Muscle layer of colon (tissue), 2 donors: ENCODE data around the gene HOXA11.

Experiments
- H3K27ac ChIP-seq: one replicate; pipeline ENCODE4 v1.7.0; 2013; ENCODE audit warnings: low read depth, mild to moderate bottlenecking, low read length, moderate library complexity
- H3K27me3 ChIP-seq, 2 donors: one replicate each; pipeline ENCODE4 v1.7.0; 2013; ENCODE audit warnings: low read length in 2 of 2, mild to moderate bottlenecking in 2 of 2; ENCODE audit not compliant: insufficient read depth in 2 of 2, control insufficient read depth in 1 of 2
- H3K36me3 ChIP-seq: one replicate; pipeline ENCODE4 v1.7.0; 2013; ENCODE audit warnings: mild to moderate bottlenecking, low read length; ENCODE audit not compliant: insufficient read depth
- H3K4me1 ChIP-seq: one replicate; pipeline ENCODE4 v1.7.0; 2013; ENCODE audit warnings: mild to moderate bottlenecking, low read length; ENCODE audit not compliant: insufficient read depth
- H3K4me3 ChIP-seq, 2 donors: one replicate each; pipeline ENCODE4 v1.7.0; 2013; ENCODE audit warnings: low read length in 2 of 2, low read depth in 1 of 2, mild to moderate bottlenecking in 1 of 2, moderate library complexity in 1 of 2
- H3K9ac ChIP-seq: one replicate; pipeline ENCODE4 v1.7.0; 2013; ENCODE audit warnings: low read length
- H3K9me3 ChIP-seq: one replicate; pipeline ENCODE4 v1.7.0; 2013; ENCODE audit warnings: mild to moderate bottlenecking, low read length
- donor health status: abdominal sarcoma.
- donor health status: Adenocarcinoma of cecum.

HOXA11 gene

DNA sequence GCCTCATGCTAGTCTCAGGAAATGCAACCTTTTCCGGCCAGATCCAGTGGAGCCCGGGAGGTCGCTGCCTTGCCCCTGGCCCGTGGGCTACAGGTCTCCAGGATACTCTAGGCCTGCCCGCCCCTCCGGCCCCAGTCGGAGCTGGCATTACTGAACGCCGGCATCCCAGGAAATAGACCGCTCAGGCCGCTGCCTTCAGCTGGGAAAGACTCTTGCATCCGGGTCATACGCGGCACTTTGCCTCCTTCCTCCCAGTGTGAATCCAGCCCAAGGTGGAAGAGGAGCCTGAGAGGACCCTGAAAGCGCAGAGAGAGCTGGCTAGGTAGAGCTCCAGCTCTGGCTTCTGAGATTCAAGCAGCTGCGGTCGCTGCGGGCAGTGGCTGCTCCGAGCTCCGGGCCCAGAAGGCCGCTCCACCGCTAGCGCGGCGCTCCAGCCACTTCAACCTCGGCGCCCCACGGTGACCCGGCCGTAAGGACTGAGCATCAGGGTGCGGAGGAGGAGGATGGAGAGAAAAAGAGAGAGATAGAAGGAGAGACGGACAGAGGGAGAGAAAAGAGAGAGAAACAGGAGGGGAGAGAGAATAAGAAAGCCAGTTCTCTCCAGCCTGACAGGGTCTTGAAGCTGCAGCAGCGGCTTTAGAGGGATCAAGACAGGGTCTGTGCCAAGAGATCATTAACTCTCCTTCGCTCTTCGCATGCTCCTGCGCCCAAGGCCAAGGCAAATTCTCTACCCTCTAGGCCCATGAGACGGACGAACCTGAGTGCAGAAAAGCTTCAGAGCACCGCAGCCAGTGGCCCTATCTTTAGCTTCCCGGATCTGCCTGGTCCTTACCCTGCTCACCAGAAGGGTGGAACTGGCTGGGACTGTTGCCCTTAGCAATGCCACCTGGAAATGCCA lies 9.2 kb downstream of the HOXA11 start:
- Histone ChIP-seq H3K4me1 (peaks cover 21% of the 10 kb centered on the region), H3K27ac (peak overlapping the region; percentile 93), H3K4me3 (peak overlapping the region; percentile 67 to 74), H3K9ac (peak overlapping the region; percentile 59), H3K9me3 (no peaks in the 10 kb centered on the region), H3K36me3 (peaks cover 7% of the 10 kb centered on the region), H3K27me3 (peaks cover 0 to 5% of the 10 kb centered on the region in 2 donors)

DNA sequence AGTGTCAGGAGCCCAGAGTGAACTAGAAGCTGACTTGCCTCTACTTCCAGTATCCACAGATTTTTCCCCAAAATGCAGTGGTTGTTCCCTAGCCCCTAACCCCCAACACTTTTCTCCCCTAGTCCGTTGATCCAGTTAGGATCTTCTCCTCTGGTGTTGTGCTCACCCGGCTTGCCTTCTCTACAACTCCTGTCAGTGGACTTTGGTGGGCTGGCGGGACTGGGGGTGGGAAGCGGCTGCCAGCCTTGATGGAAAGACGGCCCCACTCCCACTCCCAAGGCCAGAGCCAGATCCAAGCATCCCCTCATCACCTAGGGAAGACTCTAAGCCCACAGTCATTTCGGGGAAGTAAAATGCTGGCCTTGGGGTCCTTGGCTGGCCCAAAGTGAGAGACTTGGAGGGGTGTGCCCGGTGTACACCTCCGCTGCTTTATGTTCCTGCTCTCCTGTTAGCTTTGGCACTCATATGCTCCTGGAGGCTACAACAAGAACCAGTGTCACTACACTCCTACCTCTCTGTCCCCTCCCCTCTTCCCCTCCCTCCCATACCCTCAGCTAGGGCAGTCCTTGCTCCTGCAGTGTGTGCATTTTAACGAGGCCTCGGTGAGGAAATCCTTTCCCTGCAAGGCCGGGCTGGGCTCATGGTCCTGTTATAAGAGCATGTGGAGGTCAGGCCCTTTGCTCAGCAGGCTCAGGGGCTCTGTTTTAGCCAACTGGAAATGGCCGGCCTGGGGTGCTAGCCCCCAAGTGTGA lies 10.0 kb downstream of the HOXA11 start:
- H3K4me3 ChIP-seq = peak overlapping the region; percentile 67 to 74
- H3K27me3 ChIP-seq = peaks cover 0 to 5% of the 10 kb centered on the region in 2 donors
- H3K9me3 ChIP-seq = no peaks in the 10 kb centered on the region
- peak overlapping the region; percentile 59 for H3K9ac ChIP-seq
- peak overlapping the region; percentile 93 for H3K27ac ChIP-seq
- H3K36me3 ChIP-seq = peaks cover 7% of the 10 kb centered on the region
- peaks cover 13% of the 10 kb centered on the region for H3K4me1 ChIP-seq

DNA sequence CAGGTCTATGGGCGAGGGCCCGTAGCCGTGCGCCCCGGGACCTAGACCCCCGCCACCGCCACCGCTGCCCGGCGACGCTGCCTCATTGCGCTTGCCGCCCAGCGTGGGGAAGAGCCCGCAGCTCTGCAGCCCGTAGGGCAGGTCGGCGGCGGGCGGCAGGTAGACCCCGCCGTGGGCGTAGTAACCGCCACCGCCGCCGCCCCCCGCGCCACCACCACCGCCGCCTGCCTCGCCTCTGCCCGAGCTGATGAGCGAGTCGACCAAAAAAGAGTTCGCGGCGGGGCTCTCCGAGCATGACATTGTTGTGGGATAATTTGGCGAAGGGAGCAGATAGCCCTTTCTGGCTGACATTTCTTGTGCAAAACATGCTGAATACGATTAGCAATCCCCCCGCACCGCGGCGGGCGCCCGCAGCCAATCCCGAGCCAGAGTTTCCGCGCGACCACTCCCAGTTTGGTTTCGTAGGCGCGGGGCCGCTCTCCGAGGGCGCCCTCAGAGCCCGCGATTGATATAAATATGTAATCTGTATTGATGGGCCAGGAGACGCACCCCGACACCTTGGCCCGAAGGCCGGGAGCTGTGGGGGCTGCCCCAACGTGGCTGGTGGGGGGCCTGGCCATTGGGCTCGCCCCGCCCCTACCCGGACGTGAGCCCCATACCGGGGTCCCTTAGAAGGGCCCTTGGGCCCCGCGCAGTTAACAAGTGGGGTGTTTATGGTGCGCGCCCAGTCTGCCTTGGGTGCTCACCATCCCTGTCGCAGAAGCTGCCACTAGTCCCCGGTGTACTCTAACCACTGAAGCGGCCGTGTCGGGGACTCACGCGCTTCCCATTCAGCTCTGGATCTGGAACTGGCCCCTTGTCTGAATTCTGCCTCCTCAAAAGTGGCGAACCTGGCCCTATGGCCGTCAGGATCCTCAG lies 10.8 kb downstream of the HOXA11 start, which contains the start of gene HOXA10:
TSS of gene HOXA10 (minus strand) at position 365 of the 918 bp plus-strand sequence. CDS start at position 351, 14 bp downstream.
- H3K36me3 ChIP-seq = peaks cover 7% of the 10 kb centered on the region
- peak within 1 kb of the TSS; percentile 89 for H3K9ac ChIP-seq
- H3K4me1 ChIP-seq = peaks cover 12% of the 10 kb centered on the region
- peak within 1 kb of the TSS; percentile 93 for H3K27ac ChIP-seq
- H3K4me3 ChIP-seq = peak within 1 kb of the TSS; percentile 67 to 74
- peaks cover 0 to 5% of the 10 kb centered on the region in 2 donors for H3K27me3 ChIP-seq
- H3K9me3 ChIP-seq = no peaks in the 10 kb centered on the region

DNA sequence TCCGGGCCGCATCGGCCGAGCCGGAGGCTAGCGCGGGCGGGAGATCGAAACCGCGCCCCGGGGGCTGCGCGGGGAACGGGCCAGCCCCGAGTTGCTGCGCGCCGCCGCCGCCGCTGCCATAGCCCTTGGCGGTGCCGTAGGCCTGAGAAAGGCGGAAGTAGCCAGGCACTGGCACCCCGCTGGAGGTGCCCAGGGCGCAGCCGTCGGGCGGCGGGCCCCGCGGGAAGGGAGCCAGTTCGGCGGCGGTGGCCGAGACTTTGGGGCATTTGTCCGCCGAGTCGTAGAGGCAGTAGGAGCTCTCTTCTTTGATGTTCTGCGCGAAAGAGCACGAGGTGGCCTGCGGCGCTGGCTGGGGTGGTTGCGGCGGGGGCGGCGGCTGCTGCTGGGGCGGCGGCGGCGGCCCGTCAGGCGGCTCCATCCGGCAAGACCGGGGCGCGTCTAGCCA lies 11.5 kb downstream of the HOXA11 start:
- Histone ChIP-seq H3K4me3 (peak overlapping the region; percentile 67 to 74), H3K9me3 (no peaks in the 10 kb centered on the region), H3K27me3 (peaks cover 0 to 5% of the 10 kb centered on the region in 2 donors), H3K27ac (peak overlapping the region; percentile 93), H3K36me3 (peaks cover 7% of the 10 kb centered on the region), H3K9ac (peak overlapping the region; percentile 89), H3K4me1 (peaks cover 12% of the 10 kb centered on the region)

DNA sequence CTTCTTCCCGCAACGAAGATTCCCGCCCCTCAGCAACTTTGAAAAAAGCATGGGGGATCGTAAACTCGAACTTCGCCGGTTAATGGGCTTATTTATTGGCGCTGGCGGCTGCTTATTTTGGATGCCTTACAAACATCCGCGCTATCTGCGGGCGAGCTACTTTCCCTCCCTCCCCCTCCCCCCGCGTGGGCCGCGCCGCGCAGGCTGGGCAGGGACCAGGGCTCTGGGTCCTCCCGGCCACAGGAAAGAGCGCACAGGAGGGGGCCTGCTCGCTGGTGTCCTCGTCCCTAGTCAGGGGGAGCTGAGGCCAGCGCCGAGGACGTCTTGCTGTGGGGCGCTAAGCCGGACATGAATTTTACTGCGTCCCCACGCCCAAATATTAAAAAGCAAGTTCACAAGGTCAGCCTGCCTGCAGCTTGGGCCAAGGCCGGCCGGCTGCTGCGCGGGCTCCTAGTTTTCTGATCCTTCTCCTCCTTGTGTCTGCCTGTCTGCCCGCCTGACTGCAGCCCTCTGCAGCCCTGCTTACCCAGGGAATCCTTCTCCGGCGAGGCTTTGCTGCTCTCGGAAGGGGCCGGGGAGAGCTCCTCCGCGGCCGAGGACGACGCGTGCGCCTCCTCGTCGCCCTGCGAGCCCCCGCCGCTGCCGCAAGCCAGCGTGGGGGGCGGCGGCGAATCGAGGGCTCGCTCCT lies 12.1 kb downstream of the HOXA11 start:
- H3K4me3 ChIP-seq = peak overlapping the region; percentile 67 to 74
- H3K9ac ChIP-seq = peak overlapping the region; percentile 89
- H3K9me3 ChIP-seq = no peaks in the 10 kb centered on the region
- peaks cover 12% of the 10 kb centered on the region for H3K4me1 ChIP-seq
- H3K36me3 ChIP-seq = peaks cover 7% of the 10 kb centered on the region
- peaks cover 0 to 5% of the 10 kb centered on the region in 2 donors for H3K27me3 ChIP-seq
- H3K27ac ChIP-seq = peak overlapping the region; percentile 93

DNA sequence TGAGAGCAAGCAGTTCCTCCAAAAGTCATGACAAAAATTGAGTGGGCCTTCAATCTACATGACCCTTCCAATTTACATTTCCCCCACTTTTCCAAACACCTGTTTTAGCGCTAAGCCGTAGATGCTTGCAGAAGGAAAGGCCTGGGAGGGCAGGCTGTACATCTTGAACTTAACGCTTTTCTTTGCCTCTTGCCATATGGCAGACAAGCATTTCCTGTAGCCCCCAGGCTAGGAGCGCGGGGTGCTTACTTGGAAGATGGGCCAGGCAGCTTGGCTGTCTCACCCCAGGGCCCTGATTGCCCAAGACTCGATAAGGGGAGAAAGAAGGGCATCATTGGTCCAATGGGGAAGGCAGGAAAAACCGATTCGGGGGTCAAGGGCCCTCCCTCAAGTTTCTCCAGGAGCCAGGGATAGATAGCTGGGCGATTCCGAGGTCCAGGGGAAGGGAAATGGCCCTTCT lies 12.7 kb downstream of the HOXA11 start:
- Histone ChIP-seq H3K27me3 (peaks cover 0 to 5% of the 10 kb centered on the region in 2 donors), H3K9ac (peak overlapping the region; percentile 89), H3K9me3 (no peaks in the 10 kb centered on the region), H3K4me1 (peaks cover 12% of the 10 kb centered on the region), H3K27ac (peak overlapping the region; percentile 93), H3K4me3 (peak overlapping the region; percentile 67 to 74), H3K36me3 (peaks cover 7% of the 10 kb centered on the region)

DNA sequence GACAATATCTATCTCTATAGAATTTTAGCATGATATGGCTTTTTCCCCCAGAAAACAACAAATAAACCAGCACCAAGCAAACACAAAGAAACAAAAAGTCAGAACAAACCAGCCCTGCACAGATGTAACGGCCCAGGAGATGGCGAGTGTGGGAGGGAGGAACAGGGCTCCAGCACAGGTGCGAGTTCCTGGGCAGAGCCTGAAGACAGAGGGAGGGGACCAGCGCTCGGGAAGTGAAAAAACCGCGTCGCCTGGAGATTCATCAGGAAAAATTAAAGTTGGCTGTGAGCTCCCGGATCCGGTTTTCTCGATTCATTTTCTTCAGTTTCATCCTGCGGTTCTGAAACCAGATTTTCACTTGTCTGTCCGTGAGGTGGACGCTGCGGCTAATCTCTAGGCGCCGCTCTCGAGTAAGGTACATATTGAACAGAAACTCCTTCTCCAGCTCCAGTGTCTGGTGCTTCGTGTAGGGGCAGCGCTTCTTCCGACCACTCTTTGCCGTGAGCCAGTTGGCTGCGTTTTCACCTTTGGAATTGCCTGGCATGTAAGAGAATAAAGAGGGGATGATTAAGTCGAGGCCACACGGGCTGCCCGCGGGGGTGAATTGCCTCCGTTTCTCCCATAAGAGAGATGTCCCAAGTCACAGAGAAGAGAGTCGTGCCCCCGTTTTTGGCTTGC lies 13.3 kb downstream of the HOXA11 start:
- Histone ChIP-seq H3K27me3 (peaks cover 0 to 8% of the 10 kb centered on the region in 2 donors), H3K36me3 (peaks cover 7% of the 10 kb centered on the region), H3K27ac (peak overlapping the region; percentile 93), H3K9me3 (no peaks in the 10 kb centered on the region), H3K4me1 (peaks cover 9% of the 10 kb centered on the region), H3K4me3 (peak overlapping the region; percentile 67 to 74), H3K9ac (peak overlapping the region; percentile 89)

DNA sequence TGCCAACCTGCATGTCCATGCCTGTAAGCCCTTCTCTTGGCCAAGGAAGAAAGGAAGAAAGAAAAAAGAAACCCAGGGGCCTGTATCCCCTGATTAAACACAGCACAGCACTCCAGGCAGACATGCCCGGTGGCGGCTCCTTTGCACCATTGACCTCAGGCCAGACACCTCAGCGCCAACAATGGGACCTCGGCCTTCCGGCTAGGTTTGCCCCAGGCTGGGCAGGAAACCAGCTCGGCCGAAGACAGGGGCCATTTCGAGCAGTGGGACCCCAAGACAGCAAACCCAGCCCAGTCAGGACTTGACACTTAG lies 13.8 kb downstream of the HOXA11 start:
- H3K27ac ChIP-seq = peak overlapping the region; percentile 93

DNA sequence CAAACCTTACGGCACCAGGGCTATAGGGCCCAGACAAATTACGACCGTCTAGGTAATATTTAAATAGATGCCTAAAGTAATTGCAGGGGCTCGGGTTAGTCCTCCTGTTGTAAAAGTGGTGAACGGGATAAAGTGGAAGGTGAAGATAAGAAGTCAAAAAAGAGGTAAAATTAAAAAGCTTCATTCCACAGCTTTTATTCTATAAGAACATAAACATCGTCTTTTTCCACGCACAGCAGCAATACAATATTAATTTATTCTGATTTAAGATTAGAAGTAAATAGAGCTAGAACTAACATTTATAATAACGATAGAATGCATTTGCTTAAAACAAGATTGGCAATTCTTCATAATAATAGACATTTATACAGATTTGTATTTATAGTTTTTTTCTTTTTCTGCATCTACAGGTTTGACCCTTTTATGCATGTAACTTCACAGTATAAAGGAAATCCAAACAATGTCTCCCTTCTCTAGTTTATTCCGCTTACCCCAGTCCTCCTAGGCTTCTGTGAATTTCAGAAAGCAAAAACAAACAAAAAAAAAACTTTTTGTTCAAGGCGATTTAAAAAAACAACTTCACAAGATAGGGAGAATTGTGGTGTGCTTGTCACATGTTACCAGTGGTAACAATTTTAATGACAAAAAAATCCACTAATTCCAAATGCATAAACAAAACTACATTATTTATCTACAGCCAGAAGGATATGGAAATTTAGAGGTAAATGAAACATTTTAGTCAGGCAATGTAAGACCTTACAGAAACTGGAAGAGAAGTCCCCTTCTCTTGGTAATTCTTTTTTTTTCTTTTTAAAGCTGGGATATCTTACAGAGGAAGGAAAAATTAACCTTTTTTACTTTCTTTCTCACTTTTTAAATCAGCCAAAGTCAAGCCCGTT lies 14.4 kb downstream of the HOXA11 start:
- Histone ChIP-seq H3K9me3 (no peaks in the 10 kb centered on the region), H3K27me3 (peaks cover 0 to 18% of the 10 kb centered on the region in 2 donors), H3K4me1 (peaks cover 8% of the 10 kb centered on the region), H3K27ac (peak overlapping the region; percentile 100), H3K4me3 (peak overlapping the region; percentile 67 to 74), H3K36me3 (peaks cover 7% of the 10 kb centered on the region), H3K9ac (peak overlapping the region; percentile 89)

More for the DNA sequence above, 13.8 kb downstream of the HOXA11 start:
- peak overlapping the region; percentile 67 to 74 for H3K4me3 ChIP-seq
- H3K4me1 ChIP-seq = peaks cover 8% of the 10 kb centered on the region
- H3K9me3 ChIP-seq = no peaks in the 10 kb centered on the region
- H3K9ac ChIP-seq = peak overlapping the region; percentile 89
- H3K36me3 ChIP-seq = peaks cover 7% of the 10 kb centered on the region
- H3K27me3 ChIP-seq = peaks cover 0 to 13% of the 10 kb centered on the region in 2 donors
